ENCODE measurements around the gene SORCS2.
"Not testable (repeated sequence)": the region's sequence is repeated elsewhere in the genome, so short reads cannot be mapped to it uniquely, and the experiment has no call there.

Gene SORCS2

GRCh38 chr4:7593646-7594412 lies 401.5 kb downstream of the SORCS2 start:
- no peak overlapping the region for H3K27ac ChIP-seq
- TF ChIP-seq CTCF (conservative IDR thresholded peaks at IDR 0.05), result no peak

- no peak for TF ChIP-seq CTCF (conservative IDR thresholded peaks at IDR 0.05)
- H3K27ac ChIP-seq, result no peak overlapping the region
Observed at GRCh38 chr4:7595934-7596461, 403.7 kb downstream of the SORCS2 start.

- TF ChIP-seq CTCF (conservative IDR thresholded peaks at IDR 0.05), result no peak
- no peak overlapping the region for H3K27ac ChIP-seq
Observed at GRCh38 chr4:7596918-7597606, 404.7 kb downstream of the SORCS2 start.

GRCh38 chr4:7598939-7599790 lies 406.8 kb downstream of the SORCS2 start:
- TF ChIP-seq CTCF (conservative IDR thresholded peaks at IDR 0.05), result no peak

GRCh38 chr4:7600247-7600646 lies 407.9 kb downstream of the SORCS2 start:
- TF ChIP-seq CTCF (conservative IDR thresholded peaks at IDR 0.05), result no peak
- H3K27ac ChIP-seq, result no peak overlapping the region

More at GRCh38 chr4:7598939-7599790, 406.8 kb downstream of the SORCS2 start:
- H3K27ac ChIP-seq, result no peak overlapping the region

- not testable (repeated sequence) for H3K27ac ChIP-seq
Observed at GRCh38 chr4:7602166-7602565, 409.8 kb downstream of the SORCS2 start.

GRCh38 chr4:7607156-7607910 lies 415.0 kb downstream of the SORCS2 start:
- no peak for TF ChIP-seq CTCF (conservative IDR thresholded peaks at IDR 0.05)
- no peak overlapping the region for H3K27ac ChIP-seq
